K562 (cell line): ENCODE data around the gene RPUSD2. TPM values are rescaled to one million over a fixed set of nuclear protein-coding genes. Genes with fewer than 3 reads are reported as not detected.
A peak's percentile ranks its signal among the peaks of the same experiment; 100 is the strongest.

Experiments used
- CREBBP ChIP-seq: IDR thresholded peaks from one replicate; pipeline ENCODE4 v1.6.1; 2012; ENCODE audit warnings: low read depth, mild to moderate bottlenecking, control low read depth, inconsistent platforms, low read length
- HMGN3 ChIP-seq: IDR thresholded peaks from 2 replicates; pipeline ENCODE4 v1.6.1; 2011; ENCODE audit warnings: borderline replicate concordance, low read depth, mild to moderate bottlenecking, mixed read lengths, low read length; ENCODE audit not compliant: insufficient read length; ENCODE audit errors: extremely low read depth
- MEIS2 ChIP-seq: fragments of 450-650 bp; IDR thresholded peaks from 2 replicates; pipeline ENCODE4 v1.6.1; 2014; ENCODE audit warnings: mild to moderate bottlenecking; ENCODE audit not compliant: partially characterized antibody
- MTA1 ChIP-seq: fragments of 450-650 bp; IDR thresholded peaks from 2 replicates; pipeline ENCODE4 v1.6.1; 2017; ENCODE audit warnings: borderline replicate concordance
- POLR2A ChIP-seq: fragments of 450-650 bp; conservative IDR thresholded peaks from 2 replicates; pipeline ENCODE4 v1.6.1; 2016
- PTBP1 ChIP-seq: fragments of 200-400 bp; formaldehyde crosslinking; IDR thresholded peaks from 2 replicates; pipeline ENCODE4 v1.6.1; 2017; ENCODE audit warnings: low read depth, low read length
- PTRF ChIP-seq: fragments of 450-650 bp; IDR thresholded peaks from 2 replicates; pipeline ENCODE4 v1.6.1; 2016; ENCODE audit warnings: mild to moderate bottlenecking, missing genetic modification characterization, missing compliant biosample characterization
- RCOR1 ChIP-seq, 2 experiments: IDR thresholded peaks; 2 replicates each; pipeline ENCODE4 v1.6.1; 2012; ENCODE audit warnings: low read depth in 2 of 2, low read length in 2 of 2, borderline replicate concordance in 1 of 2, improper control_type of control experiment in 1 of 2
- TEAD4 ChIP-seq, 2 experiments: sonication (generic) in 1 of 2; formaldehyde crosslinking in 1 of 2; IDR thresholded peaks; 2 replicates each; pipeline versions ENCODE4 v1.6.1 to v1.8.0; 2012 to 2022; ENCODE audit warnings: borderline replicate concordance in 1 of 2, inconsistent platforms in 1 of 2, low read length in 1 of 2, mild to moderate bottlenecking in 1 of 2, missing genetic modification reagents in 1 of 2
- ZNF668 ChIP-seq: fragments of 250-450 bp; sonication (Bioruptor Pico); IDR thresholded peaks from 2 replicates; pipeline ENCODE4 v1.8.0; 2022; ENCODE audit warnings: mild to moderate bottlenecking, inconsistent platforms
- polyA plus RNA-seq, 8 experiments: library from polyadenylated mRNA; depleted of rRNA in 4 of 8; stranded (reverse) in 5 of 8; unstranded in 3 of 8; fragments of >200 nt; fragmentation: Nextera tagmentation in 2 of 8; fragmentation: Illumina TruSeq in 1 of 8; extraction: Ambion mirVana in 2 of 8; extraction: Trizol in 1 of 8; gene quantifications; 2 replicates each; pipeline versions ENCODE4 v1.2.1 to v1.2.3, GENCODE V29; 2011 to 2014; ENCODE audit warnings: inconsistent platforms in 1 of 8, missing spikeins in 1 of 8
- total RNA-seq, 7 experiments: library from RNA; depleted of rRNA in 6 of 7; stranded (reverse); fragments of >200 nt in 6 of 7; fragmentation: Illumina TruSeq in 2 of 7; extraction: Trizol in 2 of 7; gene quantifications; 2 replicates each; pipeline versions ENCODE4 v1.2.1 to v1.2.3, GENCODE V29; 2011 to 2021; ENCODE audit warnings: low replicate concordance in 1 of 7
- TF ChIP-seq, protein P1 (sequence below), 2 experiments: fragments of 450-650 bp; IDR thresholded peaks; 2 replicates each; pipeline ENCODE4 v1.6.1; 2016; ENCODE audit warnings: mild to moderate bottlenecking in 2 of 2, borderline replicate concordance in 1 of 2, low read depth in 1 of 2, moderate library complexity in 1 of 2
- TF ChIP-seq, protein P2 (sequence below): fragments of 450-650 bp; IDR thresholded peaks from 2 replicates; pipeline ENCODE4 v1.6.1; 2016; ENCODE audit warnings: mild to moderate bottlenecking
- TF ChIP-seq, protein P3 (sequence below): fragments of 450-650 bp; IDR thresholded peaks from 2 replicates; pipeline ENCODE4 v1.6.1; 2016
- TF ChIP-seq, protein P4 (sequence below): fragments of 250-450 bp; sonication (Bioruptor Pico); IDR thresholded peaks from 2 replicates; pipeline ENCODE4 v1.5.0; 2021; ENCODE audit warnings: mild to moderate bottlenecking, borderline replicate concordance

Gene RPUSD2
- total and polyA plus RNA-seq, 9 of the 15 experiments (the other 6 are each of a cell fraction or from before 2014, with no cell fraction given), result 3.7 to 30.2 (median 14.3) TPM

DNA sequence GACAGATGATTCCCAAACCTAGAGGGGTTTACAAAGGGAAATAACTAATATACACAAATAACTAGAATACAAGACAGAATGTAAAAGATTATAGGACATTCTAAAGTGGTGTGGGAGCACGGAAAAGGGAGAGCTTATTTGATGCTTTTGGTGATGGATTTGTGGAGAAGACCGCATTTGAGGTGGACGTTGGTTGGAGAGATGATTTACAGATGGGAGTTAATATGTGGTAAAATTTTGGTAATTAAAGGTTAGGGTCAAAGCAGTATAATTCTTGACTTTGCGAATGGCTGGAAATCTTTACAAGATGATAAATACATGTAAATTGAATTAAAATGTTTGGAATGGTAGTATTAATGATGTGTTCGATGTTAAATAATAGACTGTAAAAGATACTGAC is 26.1 kb downstream of the RPUSD2 start (continued):
- TF ChIP-seq, protein P1, sequence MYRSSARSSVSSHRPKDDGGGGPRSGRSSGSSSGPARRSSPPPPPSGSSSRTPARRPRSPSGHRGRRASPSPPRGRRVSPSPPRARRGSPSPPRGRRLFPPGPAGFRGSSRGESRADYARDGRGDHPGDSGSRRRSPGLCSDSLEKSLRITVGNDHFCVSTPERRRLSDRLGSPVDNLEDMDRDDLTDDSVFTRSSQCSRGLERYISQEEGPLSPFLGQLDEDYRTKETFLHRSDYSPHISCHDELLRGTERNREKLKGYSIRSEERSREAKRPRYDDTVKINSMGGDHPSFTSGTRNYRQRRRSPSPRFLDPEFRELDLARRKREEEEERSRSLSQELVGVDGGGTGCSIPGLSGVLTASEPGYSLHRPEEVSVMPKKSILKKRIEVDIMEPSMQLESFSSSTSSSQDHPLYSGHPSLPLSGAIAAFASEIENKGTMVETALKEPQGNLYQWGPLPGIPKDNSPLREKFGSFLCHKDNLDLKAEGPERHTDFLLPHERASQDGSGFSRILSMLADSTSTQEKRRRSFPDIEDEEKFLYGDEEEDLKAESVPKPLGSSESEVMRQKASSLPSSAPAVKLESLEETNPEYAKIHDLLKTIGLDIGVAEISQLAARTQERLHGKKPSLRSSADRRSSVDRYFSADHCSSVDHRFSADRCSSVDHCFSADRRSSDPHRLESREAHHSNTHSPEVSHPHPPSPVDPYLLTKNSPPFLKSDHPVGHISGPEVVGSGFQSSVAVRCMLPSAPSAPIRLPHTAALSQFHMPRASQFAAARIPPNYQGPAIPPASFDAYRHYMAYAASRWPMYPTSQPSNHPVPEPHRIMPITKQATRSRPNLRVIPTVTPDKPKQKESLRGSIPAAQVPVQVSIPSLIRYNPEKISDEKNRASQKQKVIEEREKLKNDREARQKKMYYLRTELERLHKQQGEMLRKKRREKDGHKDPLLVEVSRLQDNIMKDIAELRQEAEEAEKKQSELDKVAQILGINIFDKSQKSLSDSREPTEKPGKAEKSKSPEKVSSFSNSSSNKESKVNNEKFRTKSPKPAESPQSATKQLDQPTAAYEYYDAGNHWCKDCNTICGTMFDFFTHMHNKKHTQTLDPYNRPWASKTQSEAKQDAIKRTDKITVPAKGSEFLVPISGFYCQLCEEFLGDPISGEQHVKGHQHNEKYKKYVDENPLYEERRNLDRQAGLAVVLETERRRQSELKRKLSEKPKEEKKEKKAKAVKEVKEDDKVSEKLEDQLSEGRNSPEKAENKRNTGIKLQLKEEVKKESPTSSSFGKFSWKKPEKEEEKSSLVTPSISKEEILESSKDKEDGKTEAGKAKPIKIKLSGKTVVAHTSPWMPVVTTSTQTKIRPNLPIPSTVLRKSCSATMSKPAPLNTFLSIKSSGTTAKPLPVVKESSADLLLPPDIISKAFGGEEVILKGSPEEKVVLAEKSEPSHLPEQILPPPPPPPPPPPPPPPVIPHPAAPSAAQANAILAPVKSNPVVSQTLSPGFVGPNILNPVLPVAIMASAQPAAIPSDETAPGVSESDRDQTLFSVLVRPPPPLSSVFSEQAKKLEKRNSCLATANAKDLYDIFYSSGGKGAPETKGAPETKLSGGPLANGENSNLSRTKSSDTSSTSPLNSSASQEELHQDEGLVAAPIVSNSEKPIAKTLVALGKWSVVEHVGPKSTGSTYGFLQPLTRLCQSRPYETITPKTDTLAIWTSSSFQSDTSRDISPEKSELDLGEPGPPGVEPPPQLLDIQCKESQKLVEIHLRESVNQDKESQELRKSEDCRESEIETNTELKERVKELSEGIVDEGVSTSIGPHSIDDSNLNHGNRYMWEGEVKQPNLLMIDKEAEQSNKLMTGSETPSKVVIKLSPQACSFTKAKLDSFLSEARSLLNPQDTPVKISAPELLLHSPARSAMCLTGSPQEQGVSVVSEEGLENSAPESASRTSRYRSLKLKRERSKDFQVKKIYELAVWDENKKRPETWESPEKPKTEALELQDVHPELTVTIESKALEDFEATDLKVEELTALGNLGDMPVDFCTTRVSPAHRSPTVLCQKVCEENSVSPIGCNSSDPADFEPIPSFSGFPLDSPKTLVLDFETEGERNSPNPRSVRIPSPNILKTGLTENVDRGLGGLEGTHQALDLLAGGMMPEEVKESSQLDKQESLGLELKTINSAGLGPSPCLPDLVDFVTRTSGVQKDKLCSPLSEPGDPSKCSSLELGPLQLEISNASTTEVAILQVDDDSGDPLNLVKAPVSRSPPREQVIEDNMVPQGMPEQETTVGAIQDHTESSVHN (IDR thresholded peaks at IDR 0.05; ENCODE audit: borderline replicate concordance in 1 of 2, low read depth in 1 of 2), result no peak
- TF ChIP-seq PTRF (tag), result no peak
- TF ChIP-seq, protein P2, sequence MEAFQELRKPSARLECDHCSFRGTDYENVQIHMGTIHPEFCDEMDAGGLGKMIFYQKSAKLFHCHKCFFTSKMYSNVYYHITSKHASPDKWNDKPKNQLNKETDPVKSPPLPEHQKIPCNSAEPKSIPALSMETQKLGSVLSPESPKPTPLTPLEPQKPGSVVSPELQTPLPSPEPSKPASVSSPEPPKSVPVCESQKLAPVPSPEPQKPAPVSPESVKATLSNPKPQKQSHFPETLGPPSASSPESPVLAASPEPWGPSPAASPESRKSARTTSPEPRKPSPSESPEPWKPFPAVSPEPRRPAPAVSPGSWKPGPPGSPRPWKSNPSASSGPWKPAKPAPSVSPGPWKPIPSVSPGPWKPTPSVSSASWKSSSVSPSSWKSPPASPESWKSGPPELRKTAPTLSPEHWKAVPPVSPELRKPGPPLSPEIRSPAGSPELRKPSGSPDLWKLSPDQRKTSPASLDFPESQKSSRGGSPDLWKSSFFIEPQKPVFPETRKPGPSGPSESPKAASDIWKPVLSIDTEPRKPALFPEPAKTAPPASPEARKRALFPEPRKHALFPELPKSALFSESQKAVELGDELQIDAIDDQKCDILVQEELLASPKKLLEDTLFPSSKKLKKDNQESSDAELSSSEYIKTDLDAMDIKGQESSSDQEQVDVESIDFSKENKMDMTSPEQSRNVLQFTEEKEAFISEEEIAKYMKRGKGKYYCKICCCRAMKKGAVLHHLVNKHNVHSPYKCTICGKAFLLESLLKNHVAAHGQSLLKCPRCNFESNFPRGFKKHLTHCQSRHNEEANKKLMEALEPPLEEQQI, result no peak
- no peak for TF ChIP-seq POLR2A
- TF ChIP-seq RCOR1 (IDR thresholded peaks at IDR 0.05; ENCODE audit: borderline replicate concordance in 1 of 2, low read depth in 2 of 2, low read length in 2 of 2), result no peak
- TF ChIP-seq PTBP1, result no peak
- TF ChIP-seq HMGN3, result no peak
- TF ChIP-seq MEIS2, result peak; percentile 50
- no peak for TF ChIP-seq MTA1
- no peak for TF ChIP-seq TEAD4 (IDR thresholded peaks at IDR 0.05; ENCODE audit: low read length)
- TF ChIP-seq TEAD4 (CRISPR knock-in tag; IDR thresholded peaks at IDR 0.05; ENCODE audit: borderline replicate concordance), result no peak
- TF ChIP-seq CREBBP, result no peak
- TF ChIP-seq, protein P3, sequence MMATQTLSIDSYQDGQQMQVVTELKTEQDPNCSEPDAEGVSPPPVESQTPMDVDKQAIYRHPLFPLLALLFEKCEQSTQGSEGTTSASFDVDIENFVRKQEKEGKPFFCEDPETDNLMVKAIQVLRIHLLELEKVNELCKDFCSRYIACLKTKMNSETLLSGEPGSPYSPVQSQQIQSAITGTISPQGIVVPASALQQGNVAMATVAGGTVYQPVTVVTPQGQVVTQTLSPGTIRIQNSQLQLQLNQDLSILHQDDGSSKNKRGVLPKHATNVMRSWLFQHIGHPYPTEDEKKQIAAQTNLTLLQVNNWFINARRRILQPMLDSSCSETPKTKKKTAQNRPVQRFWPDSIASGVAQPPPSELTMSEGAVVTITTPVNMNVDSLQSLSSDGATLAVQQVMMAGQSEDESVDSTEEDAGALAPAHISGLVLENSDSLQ, result peak; percentile 25; the same call in 1 of the 2 replicates
- TF ChIP-seq, protein P4, sequence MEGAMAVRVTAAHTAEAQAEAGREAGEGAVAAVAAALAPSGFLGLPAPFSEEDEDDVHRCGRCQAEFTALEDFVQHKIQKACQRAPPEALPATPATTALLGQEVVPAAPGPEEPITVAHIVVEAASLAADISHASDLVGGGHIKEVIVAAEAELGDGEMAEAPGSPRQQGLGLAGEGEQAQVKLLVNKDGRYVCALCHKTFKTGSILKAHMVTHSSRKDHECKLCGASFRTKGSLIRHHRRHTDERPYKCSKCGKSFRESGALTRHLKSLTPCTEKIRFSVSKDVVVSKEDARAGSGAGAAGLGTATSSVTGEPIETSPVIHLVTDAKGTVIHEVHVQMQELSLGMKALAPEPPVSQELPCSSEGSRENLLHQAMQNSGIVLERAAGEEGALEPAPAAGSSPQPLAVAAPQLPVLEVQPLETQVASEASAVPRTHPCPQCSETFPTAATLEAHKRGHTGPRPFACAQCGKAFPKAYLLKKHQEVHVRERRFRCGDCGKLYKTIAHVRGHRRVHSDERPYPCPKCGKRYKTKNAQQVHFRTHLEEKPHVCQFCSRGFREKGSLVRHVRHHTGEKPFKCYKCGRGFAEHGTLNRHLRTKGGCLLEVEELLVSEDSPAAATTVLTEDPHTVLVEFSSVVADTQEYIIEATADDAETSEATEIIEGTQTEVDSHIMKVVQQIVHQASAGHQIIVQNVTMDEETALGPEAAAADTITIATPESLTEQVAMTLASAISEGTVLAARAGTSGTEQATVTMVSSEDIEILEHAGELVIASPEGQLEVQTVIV (CRISPR knock-in tag), result no peak
- 0 out of 2 replicates have a peak, but pooled peaks have one; percentile 10 for TF ChIP-seq ZNF668 (CRISPR knock-in tag)
